Subcutaneous abdominal adipose tissue (tissue), 5 donors: ENCODE measurements around the gene VGLL4.
"Not testable (repeated sequence)": the region's sequence is repeated elsewhere in the genome, so short reads cannot be mapped to it uniquely, and the experiment has no call there.

Source experiments
- H3K27ac ChIP-seq: one replicate; pipeline ENCODE4 v1.7.0; 2013; ENCODE audit warnings: low read depth, mild to moderate bottlenecking, inconsistent platforms, low read length, moderate library complexity
- H3K27me3 ChIP-seq, 5 donors: one replicate each; pipeline ENCODE4 v1.7.0; 2013; ENCODE audit warnings: low read length in 5 of 5, inconsistent platforms in 1 of 5; ENCODE audit not compliant: control insufficient read depth in 5 of 5, insufficient read depth in 4 of 5
- H3K36me3 ChIP-seq, 5 donors: one replicate each; pipeline ENCODE4 v1.7.0; 2013; ENCODE audit warnings: low read length in 5 of 5; ENCODE audit not compliant: control insufficient read depth in 5 of 5, insufficient read depth in 5 of 5
- H3K4me1 ChIP-seq, 5 donors: one replicate each; pipeline ENCODE4 v1.7.0; 2013; ENCODE audit warnings: low read length in 5 of 5, mild to moderate bottlenecking in 3 of 5, moderate library complexity in 1 of 5; ENCODE audit not compliant: control insufficient read depth in 5 of 5, insufficient read depth in 5 of 5
- H3K4me3 ChIP-seq, 5 donors: one replicate each; pipeline ENCODE4 v1.7.0; 2013; ENCODE audit warnings: low read length in 5 of 5, low read depth in 1 of 5
- H3K9ac ChIP-seq, 5 donors: one replicate each; pipeline ENCODE4 v1.7.0; 2013; ENCODE audit warnings: low read length in 5 of 5, mild to moderate bottlenecking in 4 of 5, moderate library complexity in 3 of 5
- H3K9me3 ChIP-seq, 5 donors: one replicate each; pipeline ENCODE4 v1.7.0; 2013; ENCODE audit warnings: low read length in 5 of 5; ENCODE audit not compliant: control insufficient read depth in 5 of 5
- donor health status: healthy.
- donor health status: healthy.
- donor health status: healthy.
- donor health status: healthy.
- donor health status: healthy.

Gene VGLL4, protein sequence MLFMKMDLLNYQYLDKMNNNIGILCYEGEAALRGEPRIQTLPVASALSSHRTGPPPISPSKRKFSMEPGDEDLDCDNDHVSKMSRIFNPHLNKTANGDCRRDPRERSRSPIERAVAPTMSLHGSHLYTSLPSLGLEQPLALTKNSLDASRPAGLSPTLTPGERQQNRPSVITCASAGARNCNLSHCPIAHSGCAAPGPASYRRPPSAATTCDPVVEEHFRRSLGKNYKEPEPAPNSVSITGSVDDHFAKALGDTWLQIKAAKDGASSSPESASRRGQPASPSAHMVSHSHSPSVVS

DNA sequence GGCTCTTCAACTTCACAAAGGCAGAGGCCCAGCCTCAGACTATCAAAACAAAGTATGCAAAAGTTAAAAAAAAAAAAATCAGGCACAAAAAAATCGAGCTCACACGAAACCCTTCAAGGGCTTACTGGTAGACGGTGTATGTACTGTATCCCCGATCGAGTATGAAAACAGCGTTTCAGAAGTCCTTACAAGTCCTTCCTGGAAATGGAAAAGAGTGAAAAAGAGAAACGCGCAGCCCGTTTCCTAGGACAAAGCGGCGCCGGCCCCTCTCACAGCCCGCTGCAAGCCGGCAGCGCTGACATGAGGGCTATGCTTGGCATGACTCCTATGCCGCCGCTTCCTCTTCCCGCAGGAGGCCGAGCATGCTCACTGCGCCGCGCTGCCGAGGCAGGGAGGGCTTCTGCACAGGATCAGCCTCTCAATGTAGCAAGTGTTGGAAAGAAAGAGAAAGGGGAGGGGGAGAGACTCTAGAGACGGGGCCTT is at the start of gene VGLL4:
Gene VGLL4 (minus strand): TSS at position 311 of the 483 bp plus-strand sequence. CDS start 397 bp downstream, outside the sequence.
- H3K36me3 ChIP-seq: no peaks in the 10 kb centered on the region
- H3K4me3 ChIP-seq: peak within 1 kb of the TSS; percentile 78 to 97 (median 87)
- H3K9ac ChIP-seq: peak within 1 kb of the TSS; percentile 77 to 93 (median 82)
- no peaks in the 10 kb centered on the region for H3K27me3 ChIP-seq
- no peaks in the 10 kb centered on the region for H3K9me3 ChIP-seq
- peaks cover 0 to 43% (median 37%) of the 10 kb centered on the region in 5 donors for H3K4me1 ChIP-seq
- H3K27ac ChIP-seq: peak within 1 kb of the TSS; percentile 95

DNA sequence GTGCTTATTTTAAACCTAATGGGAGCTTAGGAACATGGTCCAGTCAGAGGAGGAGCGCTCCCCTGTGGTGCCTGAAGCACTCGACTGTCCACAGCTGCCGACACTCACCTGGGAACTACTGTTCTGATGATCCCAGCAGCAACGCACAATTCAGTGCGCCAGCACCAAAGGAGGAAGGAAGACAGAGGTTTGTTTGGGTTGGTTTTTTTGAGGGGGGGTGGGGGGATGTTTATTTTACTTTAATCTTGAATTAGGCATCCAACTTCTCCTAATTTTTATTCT is 48.8 kb upstream of the VGLL4 start:
- Histone ChIP-seq H3K36me3 (peaks cover 0 to 2% (median 0%) of the 10 kb centered on the region in 5 donors), H3K4me1 (peaks cover 2 to 17% (median 12%) of the 10 kb centered on the region in 5 donors), H3K27ac (no peak overlapping the region), H3K4me3 (no peak overlapping the region), H3K9ac (no peak overlapping the region), H3K9me3 (no peaks in the 10 kb centered on the region), H3K27me3 (no peaks in the 10 kb centered on the region)

DNA sequence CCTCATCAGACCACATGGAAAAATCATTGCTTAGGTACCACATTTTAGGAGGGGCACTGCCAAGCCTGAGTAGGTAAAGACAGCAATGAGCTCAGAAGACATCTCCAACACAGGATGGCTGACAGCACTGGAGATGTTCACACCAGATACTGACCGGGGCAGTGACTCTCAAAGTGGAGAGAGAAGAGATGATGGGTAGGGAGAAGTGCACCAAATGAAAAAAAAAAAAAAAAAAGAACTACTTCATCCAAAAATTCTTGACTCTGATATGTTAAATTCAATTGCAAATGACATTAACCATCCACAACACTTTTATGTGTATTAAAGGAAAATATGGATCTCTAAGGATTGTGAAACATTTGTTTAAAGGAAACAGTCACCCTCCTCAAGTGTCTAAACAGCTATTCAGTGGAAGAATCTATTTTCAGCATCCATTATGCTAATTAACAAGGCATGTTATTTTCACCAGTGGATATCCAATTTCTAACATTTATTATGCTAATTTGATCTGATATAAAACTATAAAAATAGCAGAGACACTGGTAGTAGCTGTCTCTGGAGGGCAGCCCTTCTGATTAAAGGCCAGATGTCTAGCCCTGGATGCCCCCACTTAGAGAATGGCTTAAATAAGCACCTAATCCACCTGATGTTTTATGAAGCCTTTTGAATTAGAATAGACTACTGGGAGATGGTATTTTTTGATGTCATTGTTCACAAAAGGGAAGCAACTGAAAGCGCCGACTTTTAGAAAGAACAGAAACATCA is 48.2 kb upstream of the VGLL4 start:
- H3K4me1 ChIP-seq: peaks cover 2 to 17% (median 12%) of the 10 kb centered on the region in 5 donors
- no peaks in the 10 kb centered on the region for H3K27me3 ChIP-seq
- H3K9me3 ChIP-seq: no peaks in the 10 kb centered on the region
- H3K4me3 ChIP-seq: no peak overlapping the region
- H3K36me3 ChIP-seq: peaks cover 0 to 2% (median 0%) of the 10 kb centered on the region in 5 donors
- no peak overlapping the region for H3K27ac ChIP-seq
- no peak overlapping the region for H3K9ac ChIP-seq

DNA sequence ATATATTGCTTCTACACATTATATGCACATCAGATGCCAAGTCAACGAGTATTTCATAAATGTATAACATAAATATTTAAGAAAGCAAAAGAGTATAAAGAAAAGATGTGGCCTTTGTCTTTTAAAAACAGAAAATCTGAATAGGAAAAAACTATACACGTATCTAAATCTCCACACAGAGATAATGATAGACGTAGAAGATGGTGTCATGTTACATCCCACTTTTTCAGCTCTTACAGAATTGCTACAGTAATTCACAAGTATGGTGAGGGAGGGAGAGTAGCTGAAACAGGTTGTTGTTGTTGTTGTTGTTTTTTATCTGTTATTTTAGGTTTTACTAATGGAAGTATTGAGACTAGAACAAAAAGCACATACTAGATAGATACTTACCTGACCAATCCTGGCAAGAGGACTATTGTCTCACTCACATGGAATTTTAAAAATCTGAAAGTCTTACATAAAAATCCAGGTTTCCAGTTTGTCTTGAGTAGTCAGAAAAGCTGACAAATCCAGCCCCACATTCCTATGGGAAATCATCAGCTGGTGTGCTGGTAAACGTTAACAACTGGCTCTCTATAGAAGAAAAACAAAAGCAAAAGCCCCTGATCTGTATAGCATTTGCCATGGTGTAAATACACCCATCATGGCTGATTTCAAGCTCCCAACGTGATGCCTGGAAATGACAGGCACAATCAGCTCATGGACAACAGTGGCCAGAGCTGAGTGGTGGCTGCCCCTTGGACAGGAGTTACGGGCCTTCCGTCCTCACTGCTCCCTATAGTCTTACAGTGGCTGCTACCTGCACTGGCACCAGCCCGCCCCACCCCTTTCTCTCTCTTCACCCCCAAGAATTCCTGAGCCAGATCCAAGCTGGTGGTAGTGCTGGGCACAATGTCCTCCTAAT is 47.4 kb upstream of the VGLL4 start:
- peaks cover 0 to 13% (median 8%) of the 10 kb centered on the region in 5 donors for H3K4me1 ChIP-seq
- no peak overlapping the region for H3K27ac ChIP-seq
- H3K27me3 ChIP-seq: no peaks in the 10 kb centered on the region
- H3K9ac ChIP-seq: peak overlapping the region in 1 of 5 donors; percentile 9
- H3K4me3 ChIP-seq: no peak overlapping the region
- H3K36me3 ChIP-seq: peaks cover 0 to 2% (median 0%) of the 10 kb centered on the region in 5 donors
- H3K9me3 ChIP-seq: no peaks in the 10 kb centered on the region

DNA sequence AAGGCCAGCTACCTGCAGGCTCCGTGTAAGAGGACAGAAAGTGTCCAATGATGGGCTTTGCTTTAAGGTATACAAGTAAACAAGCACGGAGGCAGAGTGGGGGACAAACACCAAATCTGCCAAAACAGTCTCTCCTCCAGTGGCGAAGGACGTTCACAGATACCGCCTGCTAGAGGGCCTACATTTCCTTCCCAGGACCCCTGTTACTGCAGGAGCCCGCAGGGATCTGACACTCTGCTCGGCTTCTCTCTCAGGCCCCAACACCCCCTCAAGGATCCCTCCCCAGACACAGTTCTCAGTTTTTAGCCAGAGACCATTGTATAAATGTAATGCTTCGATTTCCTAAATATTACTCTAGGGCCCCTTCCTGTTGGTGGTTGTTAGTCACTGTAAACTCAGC is 46.0 kb upstream of the VGLL4 start:
- Histone ChIP-seq H3K27me3 (no peaks in the 10 kb centered on the region), H3K9ac (no peak overlapping the region), H3K4me1 (peaks cover 0 to 5% (median 0%) of the 10 kb centered on the region in 5 donors), H3K36me3 (peaks cover 0 to 2% (median 0%) of the 10 kb centered on the region in 5 donors), H3K9me3 (no peaks in the 10 kb centered on the region), H3K4me3 (no peak overlapping the region), H3K27ac (no peak overlapping the region)

DNA sequence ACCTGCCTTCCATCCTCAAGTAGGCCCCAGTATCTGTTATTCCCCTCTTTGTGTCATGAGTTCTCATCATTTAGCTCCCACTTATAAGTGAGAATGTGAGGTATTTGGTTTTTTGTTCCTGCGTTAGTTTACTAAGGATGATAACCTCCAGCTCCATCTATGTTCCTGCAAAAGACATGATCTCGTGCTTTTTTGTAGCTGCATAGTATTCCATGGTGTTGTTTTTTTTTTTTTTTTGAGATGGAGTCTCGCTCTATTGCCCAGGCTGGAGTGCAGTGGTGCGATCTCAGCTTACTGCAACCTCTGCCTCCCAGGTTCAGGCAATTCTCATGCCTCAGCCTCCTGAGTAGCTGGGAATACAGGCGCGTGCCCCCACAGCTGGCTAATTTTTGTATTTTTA is 41.3 kb upstream of the VGLL4 start:
- H3K36me3 ChIP-seq, H3K9me3 ChIP-seq, H3K4me3 ChIP-seq, H3K4me1 ChIP-seq, H3K27ac ChIP-seq, H3K27me3 ChIP-seq, H3K9ac ChIP-seq: not testable (repeated sequence)

DNA sequence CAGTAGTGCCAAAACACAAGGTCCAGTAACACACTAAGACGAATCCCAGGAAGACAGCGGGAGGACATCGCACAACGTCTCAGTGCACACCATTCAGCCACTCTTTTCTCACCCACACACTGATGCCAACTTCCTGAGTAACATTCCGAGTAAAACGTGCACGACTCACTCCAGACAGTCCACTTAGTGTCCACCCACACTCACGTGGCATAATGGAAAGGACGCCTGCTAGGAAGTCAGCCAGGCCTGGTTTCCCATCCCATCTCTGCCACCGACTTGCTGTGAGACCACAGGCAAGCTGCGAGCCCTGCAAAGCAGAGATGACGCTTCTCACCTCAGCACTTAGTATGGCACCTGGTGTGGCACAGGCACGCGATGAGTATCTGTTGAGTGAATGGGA is 36.8 kb upstream of the VGLL4 start:
- H3K9me3 ChIP-seq: no peaks in the 10 kb centered on the region
- H3K4me3 ChIP-seq: no peak overlapping the region
- no peak overlapping the region for H3K27ac ChIP-seq
- H3K4me1 ChIP-seq: no peaks in the 10 kb centered on the region
- H3K36me3 ChIP-seq: peaks cover 0 to 4% (median 0%) of the 10 kb centered on the region in 5 donors
- H3K27me3 ChIP-seq: no peaks in the 10 kb centered on the region
- H3K9ac ChIP-seq: no peak overlapping the region

DNA sequence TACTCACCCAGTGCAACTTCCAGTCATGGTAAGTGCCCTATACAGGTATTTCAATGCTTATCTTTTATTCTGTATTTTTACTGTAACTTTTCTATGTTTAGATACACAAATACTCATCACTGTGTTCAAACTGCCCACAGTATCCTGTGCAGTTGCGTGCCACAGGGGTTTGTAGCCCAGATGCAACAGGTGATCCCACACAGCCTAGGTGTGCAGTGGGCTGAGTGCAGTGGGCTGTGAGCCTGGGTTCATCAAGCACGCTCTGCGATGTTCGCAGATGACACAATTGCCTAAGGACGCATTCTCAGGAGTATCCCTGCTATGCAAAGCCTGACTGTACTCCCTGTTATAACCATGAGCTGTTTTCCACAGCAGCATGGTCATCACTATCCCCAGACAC is 36.2 kb upstream of the VGLL4 start:
- H3K36me3 ChIP-seq: peaks cover 0 to 4% (median 0%) of the 10 kb centered on the region in 5 donors
- H3K4me1 ChIP-seq: no peaks in the 10 kb centered on the region
- no peak overlapping the region for H3K4me3 ChIP-seq
- H3K27ac ChIP-seq: no peak overlapping the region
- H3K27me3 ChIP-seq: no peaks in the 10 kb centered on the region
- no peaks in the 10 kb centered on the region for H3K9me3 ChIP-seq
- no peak overlapping the region for H3K9ac ChIP-seq

DNA sequence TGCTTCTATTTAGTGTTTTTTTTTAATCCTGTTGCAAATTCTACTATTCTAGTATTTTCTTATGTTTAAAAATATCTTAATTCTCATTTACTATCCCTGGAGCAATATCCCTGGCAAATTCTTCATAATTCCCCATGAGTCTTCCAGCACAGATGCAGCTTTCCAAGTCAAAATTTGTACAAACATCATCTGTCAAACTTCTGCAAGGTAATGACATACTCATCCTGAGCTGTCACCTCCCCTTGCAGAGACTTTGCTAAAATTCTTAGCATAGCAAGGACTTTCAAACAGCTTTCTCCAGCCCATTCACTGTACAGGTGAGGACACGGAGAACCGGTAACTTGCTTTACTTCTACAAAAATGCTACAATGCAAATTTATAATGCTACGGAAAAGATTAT is 28.6 kb upstream of the VGLL4 start:
- no peak overlapping the region for H3K27ac ChIP-seq
- no peaks in the 10 kb centered on the region for H3K9me3 ChIP-seq
- H3K4me1 ChIP-seq: peaks cover 2 to 20% (median 18%) of the 10 kb centered on the region in 5 donors
- no peaks in the 10 kb centered on the region for H3K27me3 ChIP-seq
- peaks cover 0 to 5% (median 0%) of the 10 kb centered on the region in 5 donors for H3K36me3 ChIP-seq
- no peak overlapping the region for H3K4me3 ChIP-seq
- no peak overlapping the region for H3K9ac ChIP-seq
